Measurements from ENCODE around the gene CERS6.

Gene CERS6

DNA sequence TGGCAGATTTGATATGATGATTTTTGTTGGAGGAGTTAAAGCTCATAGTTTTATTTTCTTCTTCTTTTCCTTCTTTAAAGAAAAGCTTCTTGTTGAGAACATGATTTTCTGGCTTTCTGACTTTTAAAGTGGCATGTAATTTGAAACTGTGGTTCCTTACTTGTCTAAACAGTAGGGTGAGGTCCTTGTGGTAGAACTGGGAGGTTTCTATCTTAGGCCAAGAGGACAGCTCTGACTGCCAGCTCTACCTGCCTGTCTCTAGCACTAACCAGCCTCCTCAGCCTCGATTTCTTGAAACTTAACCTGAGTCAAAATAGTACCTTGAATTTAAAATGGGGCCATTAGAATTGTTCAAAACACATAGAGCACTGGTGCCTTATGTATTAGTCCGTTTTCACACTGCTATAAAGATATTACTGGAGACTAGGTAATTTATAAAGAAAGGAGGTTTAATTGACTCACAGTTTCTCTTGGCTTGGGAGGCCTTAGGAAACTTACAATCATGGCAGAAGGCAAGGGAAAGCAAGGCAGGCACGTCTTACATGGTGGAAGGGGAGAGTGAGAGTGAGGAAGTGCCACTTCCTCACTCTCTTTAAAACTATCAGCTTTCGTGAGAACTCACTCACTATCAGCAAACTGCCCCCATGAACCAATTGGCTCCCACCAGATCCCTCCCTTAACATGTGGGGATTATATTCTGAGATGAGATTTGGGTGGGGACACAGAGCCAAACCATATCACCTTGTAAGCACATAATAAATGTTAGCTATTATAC is 119.0 kb downstream of the CERS6 start:
- DNase-seq: no peak

DNA sequence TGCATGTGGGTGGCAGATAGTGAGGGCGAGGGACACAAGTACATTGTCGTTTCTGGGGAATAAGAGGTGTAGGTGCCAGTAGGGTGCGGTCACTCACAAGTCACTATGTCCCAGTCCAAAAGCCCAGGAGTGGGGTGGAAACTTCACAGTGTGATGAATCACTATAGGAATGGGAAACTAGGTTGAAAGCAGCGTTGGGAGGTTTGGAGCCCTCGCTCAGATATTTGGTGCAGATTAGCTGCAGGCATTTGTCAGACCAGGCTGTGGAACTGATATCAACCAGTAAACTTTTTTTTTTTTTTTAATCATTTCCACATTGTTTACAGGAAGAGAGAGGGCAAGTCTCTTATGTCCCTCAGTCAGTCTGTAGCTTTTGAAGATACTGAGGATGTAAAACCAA is 121.8 kb downstream of the CERS6 start:
- DNase-seq: no peak

DNA sequence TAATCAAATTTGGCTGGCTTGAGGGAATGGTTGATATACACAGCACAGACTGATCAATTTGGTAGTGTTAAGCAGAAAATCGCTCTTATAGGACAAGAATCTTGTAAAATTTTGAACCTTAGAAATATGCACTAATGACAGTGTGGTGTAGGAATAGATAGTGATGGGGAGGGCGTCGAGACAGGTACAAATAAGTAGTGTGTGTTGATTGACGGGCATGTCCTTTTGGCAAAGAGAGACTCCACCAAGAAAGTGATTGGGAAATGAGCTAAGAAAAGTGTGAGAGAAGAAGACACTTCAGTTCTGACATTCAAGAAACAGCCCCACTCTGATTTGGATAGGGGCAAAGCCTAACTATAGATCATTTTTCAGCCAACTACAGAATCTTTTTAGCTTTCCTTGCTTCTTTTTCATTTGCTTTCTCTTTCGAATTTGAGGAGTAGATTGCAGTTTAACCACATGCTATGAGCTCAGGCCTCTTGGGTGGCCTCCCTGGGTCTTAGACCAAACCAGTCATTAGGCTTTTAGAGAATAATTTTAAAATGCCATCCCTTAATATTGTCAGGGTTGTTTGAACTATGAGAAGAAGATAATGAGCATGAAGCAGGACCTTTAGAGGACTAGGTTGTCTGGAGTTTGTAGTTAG is 127.1 kb downstream of the CERS6 start:
- DNase-seq: no peak

DNA sequence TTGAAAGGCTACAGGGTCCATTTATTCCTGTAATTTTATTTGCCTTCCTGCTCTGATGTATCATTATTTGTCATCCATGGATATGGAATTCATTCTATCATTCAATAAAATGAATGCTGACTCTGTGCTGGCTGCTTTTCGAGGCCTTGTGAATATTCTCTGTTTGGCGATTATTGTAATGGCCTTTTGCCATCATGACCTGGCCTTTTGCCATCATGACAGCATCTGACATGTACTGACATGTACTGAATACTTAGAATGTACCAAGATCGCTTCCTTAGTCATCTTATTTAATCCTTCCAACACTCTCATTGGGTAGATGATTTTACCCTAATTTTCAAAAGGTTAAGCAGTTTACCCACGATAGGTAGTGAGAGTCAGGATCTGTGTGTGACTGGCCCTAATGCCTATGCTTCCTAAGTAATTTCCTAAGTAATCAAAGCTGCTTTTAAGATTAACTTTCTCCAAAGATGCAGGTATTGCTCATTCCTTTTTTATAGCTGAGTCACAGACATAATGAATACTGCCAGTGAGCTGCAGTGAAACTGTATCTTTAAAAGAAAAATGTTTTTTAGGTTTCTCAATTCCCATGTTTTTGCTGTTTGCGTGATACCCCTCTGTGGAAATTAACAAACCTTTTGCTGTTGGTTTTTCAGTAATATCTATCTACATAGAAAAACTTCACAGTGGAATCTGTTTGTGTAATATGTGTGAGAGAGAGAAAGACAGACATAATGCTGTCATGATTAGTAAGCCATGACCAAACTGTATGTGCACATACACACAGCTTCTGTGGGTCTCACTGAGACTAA is 127.8 kb downstream of the CERS6 start:
- no peak for DNase-seq

DNA sequence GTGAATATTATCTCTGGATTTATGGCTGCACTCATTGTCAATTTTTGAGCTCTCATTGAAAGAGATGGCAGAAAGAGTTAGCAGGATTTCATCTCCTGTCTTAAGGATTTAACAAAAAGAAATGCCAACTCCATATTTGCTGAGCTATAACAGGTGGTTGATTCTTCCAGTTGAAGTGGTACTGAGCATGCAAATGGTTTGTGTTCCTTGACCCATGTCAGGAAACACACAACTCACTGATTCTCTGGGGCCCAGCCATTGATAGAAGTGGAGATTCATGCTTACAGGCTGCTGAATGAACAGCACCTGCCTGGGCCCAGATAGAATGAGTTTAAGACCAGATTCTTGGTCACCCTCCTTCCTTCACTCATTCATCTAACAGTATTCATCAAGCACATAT is 128.8 kb downstream of the CERS6 start:
- DNase-seq: no peak

DNA sequence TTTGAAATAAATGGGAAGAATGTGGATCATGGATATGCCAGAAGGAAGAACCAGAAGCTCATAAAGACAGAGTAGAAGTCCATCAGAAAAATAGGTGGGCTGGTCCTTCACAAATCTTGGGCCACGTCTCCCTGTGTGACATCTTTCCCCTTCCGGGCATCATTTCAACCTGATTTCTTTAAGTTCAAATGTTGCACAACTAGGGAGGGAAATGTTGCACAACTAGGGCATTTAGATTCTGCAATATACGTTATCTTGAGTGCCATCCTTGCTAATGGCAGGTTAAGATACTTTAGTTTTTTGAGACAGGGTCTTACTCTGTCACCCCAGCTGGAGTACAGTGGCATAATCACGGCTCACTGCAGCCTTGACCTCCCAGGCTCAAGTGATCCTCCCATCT is 129.6 kb downstream of the CERS6 start:
- DNase-seq: no peak

DNA sequence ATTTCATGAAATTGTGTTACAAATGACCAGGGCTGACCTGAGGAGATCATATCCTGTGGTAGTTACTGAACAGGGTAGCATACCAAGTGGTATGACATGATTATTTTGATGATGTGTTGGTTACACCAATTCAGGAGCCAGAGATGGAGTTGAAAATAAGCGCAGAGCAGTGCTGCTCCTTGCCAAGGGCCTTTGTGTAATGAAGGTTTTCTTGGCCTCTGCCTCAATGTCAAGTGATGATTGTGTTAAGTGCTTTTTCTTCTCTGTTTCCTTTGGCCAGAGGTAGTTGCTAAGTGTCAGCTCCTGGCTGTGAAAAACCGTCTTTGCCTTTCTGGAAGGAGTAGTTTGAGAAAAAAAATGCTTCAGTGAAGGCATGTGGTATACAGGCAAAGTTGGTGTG is 131.2 kb downstream of the CERS6 start:
- DNase-seq: no peak

DNA sequence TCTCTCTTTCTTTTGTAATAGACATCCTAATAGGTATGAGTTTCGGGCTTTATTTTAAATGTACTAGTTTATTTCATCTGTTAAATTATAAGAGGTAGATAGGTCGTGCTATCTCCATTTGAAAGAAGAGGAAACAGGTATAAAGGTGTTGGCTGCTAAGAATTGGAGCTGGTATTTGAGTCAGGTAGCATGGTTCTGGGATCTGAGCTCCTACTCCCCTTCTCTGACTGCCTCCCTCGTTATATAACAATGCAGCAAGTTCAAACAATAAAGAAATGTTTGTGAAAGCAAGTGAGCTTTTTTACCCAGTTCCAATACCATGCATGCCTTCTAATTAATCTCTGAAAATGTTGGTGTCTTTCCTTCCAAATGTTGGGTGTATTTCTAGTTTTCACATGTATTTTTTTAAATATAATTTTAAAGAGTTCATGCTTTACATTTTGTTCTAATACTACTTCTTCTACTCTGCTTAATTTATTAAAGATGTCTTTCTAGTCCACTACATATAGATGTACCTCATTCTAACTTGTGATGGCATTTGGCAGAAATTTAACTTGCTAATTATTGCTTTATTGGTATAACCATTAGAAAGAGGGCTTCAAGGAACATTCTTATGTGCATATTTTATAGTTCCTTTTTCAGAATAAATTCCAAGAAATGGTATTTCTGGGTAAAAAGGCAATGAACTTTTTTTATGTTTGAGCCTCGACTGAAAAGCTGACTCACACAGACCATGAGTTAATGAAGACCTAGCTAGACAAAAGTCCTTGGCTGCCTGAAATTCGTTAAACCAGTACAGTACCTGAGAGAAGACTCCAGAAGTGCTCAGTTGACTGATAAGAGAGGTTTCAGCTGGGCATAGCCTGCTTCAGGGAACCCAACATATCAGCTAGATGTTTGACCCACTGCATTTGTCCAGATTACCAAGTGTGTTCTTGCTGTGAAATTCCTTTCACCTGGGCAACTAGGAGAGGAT is 133.5 kb downstream of the CERS6 start:
- no peak for DNase-seq

DNA sequence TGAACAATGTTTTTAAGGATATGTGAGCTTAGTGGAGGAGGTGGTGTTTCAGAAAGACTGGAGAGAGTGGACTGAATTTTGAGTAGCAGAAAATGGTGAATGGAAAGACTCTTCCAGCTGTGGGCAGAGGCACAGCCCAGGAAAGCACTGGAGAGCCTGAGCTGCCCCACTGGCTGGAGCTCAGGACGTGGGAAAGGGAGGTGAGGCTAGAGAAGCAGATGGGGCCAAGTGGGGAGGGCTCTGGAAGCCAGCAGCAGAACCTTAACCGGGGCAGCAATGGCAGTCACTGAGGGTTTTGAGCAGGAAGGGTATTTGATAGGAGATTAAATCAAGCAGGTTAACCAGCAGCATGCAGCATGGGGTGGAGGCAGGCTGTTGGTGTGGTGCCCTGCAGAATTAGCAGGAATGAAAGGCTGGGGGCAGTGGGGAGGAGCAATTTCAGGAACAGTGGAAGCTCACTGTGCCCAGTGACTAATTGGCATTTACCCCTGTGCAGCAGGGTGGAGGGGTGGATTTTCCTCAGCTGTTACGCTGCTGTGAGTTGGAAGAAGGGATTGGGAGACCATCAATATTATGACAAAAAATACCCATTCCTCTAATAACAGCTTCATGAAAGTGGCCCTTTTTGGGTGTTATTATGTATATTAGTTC is 136.2 kb downstream of the CERS6 start:
- no peak for DNase-seq

DNA sequence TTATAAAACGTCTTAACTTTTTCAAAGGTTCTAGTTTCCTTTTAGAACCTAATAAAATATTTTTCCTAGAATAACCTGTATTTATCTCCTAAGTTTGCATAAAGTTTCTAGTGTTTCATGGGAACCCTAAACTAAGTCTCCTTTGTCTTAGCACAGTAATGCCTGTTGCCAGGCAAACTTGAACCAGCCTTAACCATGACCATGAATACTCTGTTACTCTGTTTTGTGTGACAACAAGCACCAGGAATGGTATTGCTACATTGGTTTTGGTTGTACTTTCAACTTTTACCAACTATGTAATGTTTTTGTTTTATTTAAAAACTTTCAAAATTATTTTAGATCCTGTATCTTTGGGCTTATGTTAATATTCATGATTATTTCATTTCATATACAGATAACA is 137.6 kb downstream of the CERS6 start:
- no peak for DNase-seq

DNA sequence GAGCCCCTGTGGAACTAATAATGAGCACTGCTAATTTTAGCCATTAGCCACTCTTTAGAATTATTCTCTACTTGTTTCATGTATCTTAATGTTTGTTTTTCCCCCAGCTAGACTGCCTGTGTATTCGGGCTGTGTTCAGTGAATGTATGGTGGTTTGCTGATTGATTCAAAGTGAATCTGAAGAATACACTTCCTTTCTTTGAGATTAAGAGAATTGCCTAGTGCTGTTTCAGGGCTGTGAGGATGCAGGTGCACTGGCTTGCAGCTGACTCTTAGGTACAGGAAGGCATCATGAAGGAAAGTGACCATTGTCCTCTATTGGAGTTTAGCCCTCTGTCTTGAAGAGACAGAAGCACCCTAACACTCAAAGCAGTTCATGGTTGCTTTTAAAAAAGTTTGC is 138.7 kb downstream of the CERS6 start:
- peak; percentile 34 for DNase-seq

DNA sequence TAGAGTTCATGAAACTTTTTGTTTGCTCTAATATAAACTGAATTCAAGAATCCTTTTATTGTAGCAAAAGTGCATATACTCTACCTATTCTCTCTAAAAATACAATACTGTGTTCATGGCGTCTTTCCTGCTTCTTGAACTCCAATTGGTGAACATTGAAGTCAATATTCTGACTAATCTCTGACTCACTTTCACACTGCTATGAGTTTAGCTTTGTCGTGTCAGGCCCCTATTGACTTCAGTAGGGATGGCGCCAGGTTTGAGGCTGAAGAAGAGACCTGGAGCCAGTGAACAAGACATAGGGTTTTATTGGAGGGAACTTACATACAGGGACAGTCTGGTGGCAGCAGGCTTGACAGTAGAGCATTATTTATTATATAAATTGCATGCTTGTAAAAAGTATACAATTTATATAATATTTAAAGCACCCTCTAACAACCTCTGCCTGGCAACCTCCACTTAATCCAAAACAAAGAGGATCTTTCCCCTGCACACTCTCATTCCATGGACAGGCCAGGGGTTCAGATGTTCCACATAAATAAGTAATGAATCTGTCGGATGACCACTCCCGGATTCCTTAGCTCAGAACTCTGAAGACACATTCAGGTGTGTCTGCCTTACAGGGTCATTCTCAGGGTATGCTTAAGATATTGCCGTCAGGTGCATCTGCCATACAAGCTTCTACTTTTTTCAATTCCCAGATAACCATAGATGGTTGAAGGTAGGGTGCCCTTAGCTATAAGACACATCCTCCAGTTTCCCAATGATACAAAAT is 141.0 kb downstream of the CERS6 start:
- DNase-seq: peak; percentile 29

DNA sequence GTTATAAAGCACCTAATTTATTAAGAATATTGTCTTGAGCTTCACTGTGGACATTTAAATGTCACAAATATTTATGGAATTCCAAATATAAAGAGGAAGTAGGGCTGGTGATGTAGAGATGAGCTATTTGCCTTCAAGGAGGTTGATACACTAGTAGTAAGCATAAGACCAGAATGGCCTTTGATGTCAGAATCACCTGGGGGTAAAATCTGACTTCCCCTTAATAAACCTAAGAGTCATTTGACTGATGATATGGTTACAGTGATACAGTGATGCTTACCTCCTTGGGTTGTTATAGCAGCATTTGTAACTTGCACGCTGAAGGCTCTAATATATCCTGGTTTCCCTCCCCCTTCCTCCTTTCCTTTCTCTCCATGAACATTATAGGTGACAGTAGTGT is 143.7 kb downstream of the CERS6 start:
- DNase-seq: no peak

DNA sequence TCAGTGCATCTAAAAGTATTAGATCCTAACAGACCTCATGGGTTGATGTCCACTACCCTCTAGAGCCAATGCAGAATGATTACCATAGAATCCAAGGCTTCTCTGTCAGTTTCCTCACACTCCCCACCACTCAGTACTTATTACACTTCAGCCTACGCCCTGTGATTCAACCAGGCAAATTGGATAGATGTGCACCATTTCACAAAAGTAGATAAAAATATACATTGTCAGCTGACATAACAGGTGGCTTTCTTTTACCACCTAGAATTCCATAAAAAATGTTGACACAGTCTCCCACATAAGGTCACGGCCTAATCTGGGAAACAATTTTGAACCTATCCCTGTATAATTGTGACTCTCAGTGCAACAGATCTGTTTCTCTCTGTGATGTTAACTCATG is 144.9 kb downstream of the CERS6 start:
- DNase-seq: no peak

DNA sequence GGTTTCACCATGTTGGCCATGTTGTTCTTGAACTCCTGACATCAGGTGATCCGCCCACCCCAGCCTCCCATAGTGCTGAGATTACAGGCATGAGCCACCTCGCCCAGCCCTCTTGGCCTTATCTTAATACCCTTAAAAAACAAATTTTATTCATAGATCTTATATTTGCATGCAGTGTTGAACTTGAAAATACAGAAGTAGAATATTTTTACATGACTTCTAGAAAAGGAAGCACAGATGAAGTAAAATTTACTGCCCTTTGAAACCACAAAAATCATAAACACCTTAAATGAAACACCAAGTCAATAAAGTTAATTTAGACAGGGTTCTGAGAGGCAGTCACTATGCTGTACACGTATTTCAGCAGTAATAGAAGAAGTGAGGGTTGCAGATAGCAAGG is 145.7 kb downstream of the CERS6 start:
- DNase-seq: no peak

DNA sequence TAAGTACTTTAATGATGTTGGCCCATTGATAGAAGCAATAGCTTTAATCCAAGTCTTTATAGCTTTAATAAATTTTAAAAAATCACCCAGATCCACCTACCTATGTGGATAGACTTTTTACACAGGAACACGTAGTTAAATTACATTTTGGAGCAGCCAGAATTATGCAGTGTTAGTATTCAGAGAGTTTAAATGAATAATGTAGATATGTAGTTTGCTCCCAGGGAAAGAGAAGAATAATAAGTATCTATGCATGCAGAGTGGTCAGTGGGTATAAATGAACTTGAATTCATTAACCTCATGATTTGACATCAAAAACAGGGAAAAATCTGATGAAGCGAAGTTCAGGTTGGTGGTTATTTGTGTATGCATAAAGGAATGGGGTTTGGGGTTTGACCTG is 146.3 kb downstream of the CERS6 start:
- no peak for DNase-seq

DNA sequence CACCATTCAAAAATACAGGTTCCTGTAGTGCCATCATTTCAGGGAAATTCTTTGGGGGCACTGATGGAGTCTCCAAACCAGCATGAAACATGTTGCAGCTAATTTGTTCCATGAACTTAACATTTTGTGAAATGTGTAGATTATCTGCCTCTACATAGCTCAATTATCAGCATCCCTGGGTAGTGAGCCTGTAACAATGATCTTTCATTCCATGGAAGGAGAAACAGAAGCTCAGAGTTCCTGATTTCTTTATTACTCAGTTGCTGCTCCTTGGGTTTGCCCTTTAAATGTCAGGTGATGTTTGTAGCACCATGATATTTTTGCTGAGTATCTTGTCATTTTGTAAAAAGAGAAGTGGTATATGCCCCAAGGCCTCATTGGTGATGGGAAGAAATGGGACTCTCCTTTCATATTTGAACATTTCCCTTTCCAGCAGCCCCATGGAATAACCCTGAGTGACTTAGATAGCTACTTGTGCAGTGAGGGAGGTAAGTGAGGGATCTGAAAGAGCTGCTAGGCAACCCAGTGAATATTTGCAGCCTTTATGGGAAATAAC is 146.9 kb downstream of the CERS6 start:
- no peak for DNase-seq

DNA sequence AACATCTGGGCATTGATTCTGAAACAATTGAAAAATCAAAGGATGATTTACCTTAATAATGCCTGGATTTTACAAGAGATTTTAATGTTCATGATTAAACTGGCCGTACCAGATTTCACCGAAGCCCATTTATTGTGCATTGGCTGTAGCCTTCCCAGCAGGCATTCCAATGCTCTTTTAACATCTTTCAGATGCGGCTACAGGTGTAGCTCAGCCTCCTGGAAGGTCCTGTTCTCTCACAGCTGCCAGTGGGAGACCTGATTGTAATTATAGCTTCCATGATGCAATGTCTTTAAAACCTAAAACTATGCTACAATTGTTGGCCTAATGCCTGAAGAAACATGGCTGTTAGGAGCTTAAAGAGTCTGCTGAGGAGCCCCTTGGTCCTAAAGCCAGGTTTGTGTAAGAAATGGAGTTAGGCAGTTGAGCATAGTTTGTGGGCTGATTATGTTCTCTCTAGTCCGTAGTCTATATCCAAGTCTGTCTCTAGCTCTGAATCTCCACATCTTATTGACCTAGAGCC is 147.4 kb downstream of the CERS6 start:
- no peak for DNase-seq

DNA sequence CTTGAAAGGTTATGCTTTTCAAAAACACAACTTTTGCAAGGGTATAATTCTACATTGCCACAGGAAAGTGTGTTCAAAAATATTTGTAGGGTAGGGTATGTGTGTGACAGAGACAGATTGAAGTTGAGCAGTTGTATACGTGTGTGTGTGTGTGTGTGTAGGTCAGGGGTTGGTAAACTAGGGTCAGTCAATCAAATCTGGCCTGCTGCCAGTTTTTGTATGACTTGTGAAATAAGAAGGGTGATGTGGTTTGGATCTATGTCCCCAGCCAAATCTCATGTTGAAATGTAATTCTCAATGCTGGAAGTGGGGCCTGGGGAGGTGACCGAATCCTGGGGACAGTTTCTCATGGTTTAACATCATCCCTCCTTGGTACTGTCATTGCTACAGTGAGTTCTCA is 148.2 kb downstream of the CERS6 start:
- no peak for DNase-seq

DNA sequence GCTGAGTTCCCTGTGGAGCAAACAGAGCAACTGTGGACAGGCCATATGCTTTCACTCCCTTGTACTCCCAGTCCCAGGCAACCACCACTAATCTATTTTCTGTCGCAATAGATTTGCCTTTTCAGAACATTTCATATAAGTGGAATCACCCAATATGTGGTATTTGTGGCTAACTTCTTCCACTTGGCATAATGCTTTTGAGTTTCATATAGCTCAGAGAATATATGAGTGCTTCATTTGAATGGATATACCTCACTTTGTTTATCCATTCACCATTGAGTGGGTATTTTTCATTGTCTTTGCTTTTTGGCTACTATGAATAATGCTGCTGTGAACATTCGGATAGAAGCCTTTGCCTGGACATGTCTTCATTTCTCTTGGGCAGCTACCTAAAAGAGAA is 151.9 kb downstream of the CERS6 start:
- DNase-seq: no peak

DNA sequence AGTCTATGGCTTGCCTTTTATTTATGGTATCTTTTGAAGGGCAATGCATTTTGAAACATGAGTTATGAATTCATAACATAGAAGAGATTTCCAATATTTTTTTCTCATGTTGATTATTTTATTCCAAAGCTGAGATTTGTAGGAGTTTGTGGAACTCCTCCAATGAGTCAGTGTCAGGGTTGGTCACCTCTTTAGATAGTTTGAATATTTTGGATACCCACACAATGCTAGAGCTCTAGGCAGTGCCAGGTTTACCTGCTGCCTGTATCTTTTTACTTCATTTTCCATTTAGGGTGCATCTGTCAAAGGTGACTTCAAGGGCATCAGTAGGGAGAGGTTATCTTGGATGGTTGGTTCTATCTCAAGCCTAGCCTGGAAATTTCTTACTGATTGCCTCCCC is 152.7 kb downstream of the CERS6 start:
- no peak for DNase-seq
